HEK293 (cell line): ENCODE data around the gene KRTAP10-7.

Experiments used
- CTCF ChIP-seq: fragments of 450-650 bp; formaldehyde crosslinking; IDR thresholded peaks from 2 replicates; pipeline ENCODE4 v1.5.1; 2016; ENCODE audit warnings: missing biosample characterization, missing genetic modification characterization
- KLF10 ChIP-seq: fragments of 450-650 bp; IDR thresholded peaks from 2 replicates; pipeline ENCODE4 v1.5.1; 2018; ENCODE audit warnings: missing biosample characterization, mild to moderate bottlenecking, missing genetic modification characterization
- MZF1 ChIP-seq: fragments of 450-650 bp; formaldehyde crosslinking; IDR thresholded peaks from 2 replicates; pipeline ENCODE4 v1.5.1; 2017; ENCODE audit warnings: missing biosample characterization, missing genetic modification characterization, borderline replicate concordance
- SALL2 ChIP-seq: fragments of 450-650 bp; formaldehyde crosslinking; IDR thresholded peaks from 2 replicates; pipeline ENCODE4 v1.5.0; 2017; ENCODE audit warnings: missing biosample characterization, mild to moderate bottlenecking, missing genetic modification characterization, borderline replicate concordance
- ZNF133 ChIP-seq: fragments of 450-650 bp; formaldehyde crosslinking; IDR thresholded peaks from 2 replicates; pipeline ENCODE4 v1.5.1; 2016; ENCODE audit warnings: missing biosample characterization, missing genetic modification characterization
- ZNF561 ChIP-seq: fragments of 450-650 bp; IDR thresholded peaks from 2 replicates; pipeline ENCODE4 v1.5.1; 2018; ENCODE audit warnings: missing biosample characterization, missing genetic modification characterization, borderline replicate concordance
- ZNF624 ChIP-seq: fragments of 450-650 bp; formaldehyde crosslinking; IDR thresholded peaks from 2 replicates; pipeline ENCODE4 v1.5.1; 2017; ENCODE audit warnings: missing biosample characterization, missing genetic modification characterization
- ZNF837 ChIP-seq: fragments of 450-650 bp; formaldehyde crosslinking; IDR thresholded peaks from 2 replicates; pipeline ENCODE4 v1.5.1; 2016; ENCODE audit warnings: missing biosample characterization, missing genetic modification characterization

- TF ChIP-seq CTCF (no peak), ZNF624 (tag by site-specific recombination) (no peak), SALL2 (tag by site-specific recombination) (no peak), ZNF133 (tag by site-specific recombination) (no peak), KLF10 (tag by site-specific recombination) (no peak), ZNF837 (no peak), MZF1 (tag by site-specific recombination) (no peak), ZNF561 (no peak)
These were observed 6.1 kb downstream of the KRTAP10-7 start for GRCh38 chr21:44606495-44606894.
